ENCODE measurements around the gene TPBGL. TPM values are rescaled to one million over a fixed set of nuclear protein-coding genes. Genes with fewer than 3 reads are reported as not detected.

The TPBGL gene
- total and polyA plus RNA-seq, 9 donors: 0.13 to 0.47 (median 0.27) TPM; not detected in 2

- no peak for DNase-seq
- Histone ChIP-seq H3K36me3 (no peaks in the 10 kb centered on the region), H3K27ac (no peak overlapping the region), H3K9me3 (no peaks in the 10 kb centered on the region), H3K4me3 (peak overlapping the region; percentile 40), H3K27me3 (no peaks in the 10 kb centered on the region), H3K4me1 (ENCODE audit: insufficient read depth) (peaks cover 4% of the 10 kb centered on the region)
- TF ChIP-seq EP300 (IDR thresholded peaks at IDR 0.05) (no peak), POLR2A (IDR thresholded peaks at IDR 0.05) (no peak), CTCF (IDR thresholded peaks at IDR 0.05) (no peak)
- intact Hi-C loops (cut with DNase I): loop anchor here in 2 of 4 donors (5.0 to 10.0 kb wide), 3 partner anchors 100 to 310 kb away; no protein-coding TSS in a partner anchor
- WGBS, 3 donors: 3 to 6% (median 5%) methylated on average over 50 to 72 of the region's 72 CpGs
These were observed 1.5 kb downstream of the TPBGL start for GRCh38 chr11:75241906-75242644.

- Histone ChIP-seq H3K27ac (no peak overlapping the region), H3K36me3 (no peaks in the 10 kb centered on the region), H3K9me3 (no peaks in the 10 kb centered on the region), H3K27me3 (no peaks in the 10 kb centered on the region), H3K4me1 (ENCODE audit: insufficient read depth) (peaks cover 4% of the 10 kb centered on the region), H3K4me3 (no peak overlapping the region)
- no peak for TF ChIP-seq POLR2A (IDR thresholded peaks at IDR 0.05)
- no peak for TF ChIP-seq EP300 (IDR thresholded peaks at IDR 0.05)
- TF ChIP-seq CTCF (IDR thresholded peaks at IDR 0.05): no peak
- 82 to 93% (median 89%) methylated on average over 16 of the region's 16 CpGs for WGBS, 3 donors
- intact Hi-C loops (cut with DNase I): loop anchor here in 2 of 4 donors (5.0 to 10.0 kb wide), 3 partner anchors 101 to 311 kb away; no protein-coding TSS in a partner anchor
- DNase-seq: no peak
These were observed 2.4 kb downstream of the TPBGL start for GRCh38 chr11:75242722-75243600.

- DNase-seq: no peak
- 79 to 84% (median 80%) methylated on average over 10 of the region's 10 CpGs for WGBS, 3 donors
- intact Hi-C loops (cut with DNase I): loop anchor here in 2 of 4 donors (5.0 to 10.0 kb wide), 3 partner anchors 102 to 312 kb away; no protein-coding TSS in a partner anchor
- TF ChIP-seq POLR2A (IDR thresholded peaks at IDR 0.05): no peak
- no peak for TF ChIP-seq CTCF (IDR thresholded peaks at IDR 0.05)
- no peak for TF ChIP-seq EP300 (IDR thresholded peaks at IDR 0.05)
- Histone ChIP-seq H3K4me1 (ENCODE audit: insufficient read depth) (peaks cover 4% of the 10 kb centered on the region), H3K36me3 (no peaks in the 10 kb centered on the region), H3K4me3 (no peak overlapping the region), H3K27ac (no peak overlapping the region), H3K27me3 (no peaks in the 10 kb centered on the region), H3K9me3 (no peaks in the 10 kb centered on the region)
These were observed 3.7 kb downstream of the TPBGL start for GRCh38 chr11:75244052-75244814.

Data from ovary (tissue), 9 donors.